ENCODE measurements around the gene CBLB.

CBLB gene

DNA sequence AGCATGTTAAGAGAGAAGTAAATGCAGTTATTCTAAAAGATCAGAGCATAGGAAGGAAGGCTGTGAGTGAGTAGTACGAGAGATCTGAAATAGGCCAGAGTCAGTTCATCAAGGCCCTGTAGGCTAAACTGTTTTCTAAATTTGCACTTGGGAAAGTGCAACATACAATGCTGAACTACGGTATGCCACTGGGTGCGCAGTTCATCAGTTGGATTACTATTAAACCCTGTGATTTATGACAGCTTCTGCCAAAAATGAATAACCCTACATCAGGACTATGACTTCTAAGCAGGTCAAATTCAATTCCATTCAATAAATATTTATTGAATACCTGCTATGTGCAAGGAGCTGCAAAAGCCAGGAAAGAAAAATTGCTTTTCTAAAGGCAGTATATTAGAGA, 10.8 kb downstream of the CBLB start:
- no peak overlapping the region for H3K4me3 ChIP-seq (ENCODE audit: low read depth, low read length)
- H3K27me3 ChIP-seq (ENCODE audit: insufficient read depth, low read depth, severe bottlenecking): no peaks in the 10 kb centered on the region

DNA sequence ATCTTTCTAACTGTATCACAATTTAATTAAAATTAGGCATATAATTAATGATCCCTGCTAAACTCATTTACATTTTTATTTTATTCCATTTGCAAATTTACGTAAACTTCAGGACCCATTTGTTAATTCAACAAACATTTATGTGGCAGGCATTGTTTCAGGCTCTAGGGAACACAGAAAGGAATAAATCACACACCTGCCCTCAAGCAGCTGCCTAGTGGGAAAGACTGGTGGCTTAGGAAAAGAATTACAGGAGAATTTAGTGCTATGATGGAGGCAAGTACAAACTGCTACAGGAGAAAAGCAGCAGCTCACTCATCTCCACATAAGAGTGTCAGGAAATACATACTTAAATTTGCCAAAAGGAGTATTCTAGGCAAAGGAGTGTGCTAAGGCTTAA, 11.2 kb downstream of the CBLB start:
- Histone ChIP-seq H3K27me3 (ENCODE audit: insufficient read depth, low read depth, severe bottlenecking) (no peaks in the 10 kb centered on the region), H3K9me3 (ENCODE audit: severe bottlenecking) (no peaks in the 10 kb centered on the region), H3K4me3 (ENCODE audit: low read depth, low read length) (no peak overlapping the region), H3K36me3 (peaks cover 6% of the 10 kb centered on the region), H3K27ac (no peak overlapping the region)
- TF ChIP-seq, protein P1, sequence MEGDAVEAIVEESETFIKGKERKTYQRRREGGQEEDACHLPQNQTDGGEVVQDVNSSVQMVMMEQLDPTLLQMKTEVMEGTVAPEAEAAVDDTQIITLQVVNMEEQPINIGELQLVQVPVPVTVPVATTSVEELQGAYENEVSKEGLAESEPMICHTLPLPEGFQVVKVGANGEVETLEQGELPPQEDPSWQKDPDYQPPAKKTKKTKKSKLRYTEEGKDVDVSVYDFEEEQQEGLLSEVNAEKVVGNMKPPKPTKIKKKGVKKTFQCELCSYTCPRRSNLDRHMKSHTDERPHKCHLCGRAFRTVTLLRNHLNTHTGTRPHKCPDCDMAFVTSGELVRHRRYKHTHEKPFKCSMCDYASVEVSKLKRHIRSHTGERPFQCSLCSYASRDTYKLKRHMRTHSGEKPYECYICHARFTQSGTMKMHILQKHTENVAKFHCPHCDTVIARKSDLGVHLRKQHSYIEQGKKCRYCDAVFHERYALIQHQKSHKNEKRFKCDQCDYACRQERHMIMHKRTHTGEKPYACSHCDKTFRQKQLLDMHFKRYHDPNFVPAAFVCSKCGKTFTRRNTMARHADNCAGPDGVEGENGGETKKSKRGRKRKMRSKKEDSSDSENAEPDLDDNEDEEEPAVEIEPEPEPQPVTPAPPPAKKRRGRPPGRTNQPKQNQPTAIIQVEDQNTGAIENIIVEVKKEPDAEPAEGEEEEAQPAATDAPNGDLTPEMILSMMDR (IDR thresholded peaks at IDR 0.05; ENCODE audit: low read depth, low read length): no peak
- DNase-seq: peak; percentile 5

More for the DNA sequence above, 10.8 kb downstream of the CBLB start:
- TF ChIP-seq, protein P1 (IDR thresholded peaks at IDR 0.05; ENCODE audit: low read depth, low read length): no peak
- Histone ChIP-seq H3K27ac (no peak overlapping the region), H3K36me3 (peaks cover 6% of the 10 kb centered on the region), H3K9me3 (ENCODE audit: severe bottlenecking) (no peaks in the 10 kb centered on the region)
- no peak for DNase-seq

DNA sequence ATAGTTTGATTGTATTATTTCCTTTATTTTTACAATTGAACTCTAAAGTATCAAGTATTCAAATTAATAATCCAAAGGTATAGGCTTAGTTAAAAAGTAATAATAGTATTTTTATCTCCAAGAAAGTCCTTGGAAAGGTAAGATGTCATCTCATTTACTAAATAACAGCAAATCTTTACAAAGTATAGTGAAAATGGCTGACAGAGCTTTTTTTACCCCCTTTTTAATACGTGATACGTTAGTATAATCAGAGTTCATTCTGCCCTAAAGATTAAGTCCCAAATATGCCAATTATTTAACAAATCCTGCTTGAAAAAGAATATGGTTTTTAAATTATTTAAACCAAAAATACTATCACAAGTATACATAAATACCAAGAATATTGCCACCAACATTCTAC, 12.2 kb downstream of the CBLB start:
- no peak overlapping the region for H3K27ac ChIP-seq
- H3K9me3 ChIP-seq (ENCODE audit: severe bottlenecking): no peaks in the 10 kb centered on the region
- peaks cover 11% of the 10 kb centered on the region for H3K36me3 ChIP-seq
- TF ChIP-seq, protein P1 (IDR thresholded peaks at IDR 0.05; ENCODE audit: low read depth, low read length): no peak
- H3K27me3 ChIP-seq (ENCODE audit: insufficient read depth, low read depth, severe bottlenecking): no peaks in the 10 kb centered on the region
- H3K4me3 ChIP-seq (ENCODE audit: low read depth, low read length): no peak overlapping the region
- no peak for DNase-seq

DNA sequence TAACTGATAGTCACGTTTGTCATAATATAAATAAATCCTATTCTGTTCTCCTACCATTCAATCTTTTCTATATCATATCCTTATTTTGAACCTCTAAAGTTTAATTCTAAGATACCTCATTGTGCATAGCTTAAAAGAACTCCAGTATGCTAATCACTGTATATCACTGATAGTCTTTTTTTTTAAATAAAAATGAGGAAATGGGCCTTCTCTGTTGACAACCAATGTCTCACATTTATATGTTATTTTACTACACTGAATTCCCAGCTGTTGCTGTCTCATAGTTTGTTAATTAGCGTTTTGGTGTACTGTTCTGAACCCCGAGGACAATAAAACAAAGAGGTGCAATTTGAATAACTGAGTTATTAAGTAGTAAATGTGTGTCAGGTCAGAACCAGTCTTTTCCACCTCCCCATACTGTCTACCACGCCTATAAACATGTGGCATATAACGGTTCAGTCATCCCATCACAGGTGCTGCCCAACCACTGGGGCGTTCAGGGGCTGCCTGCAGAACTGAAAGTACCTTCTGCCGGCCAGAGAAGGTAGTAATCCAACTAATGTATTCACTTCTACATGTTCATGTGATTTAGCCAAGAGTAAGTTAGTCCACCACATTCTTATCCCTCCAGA, 14.9 kb downstream of the CBLB start:
- no peak for DNase-seq
- Histone ChIP-seq H3K36me3 (peaks cover 21% of the 10 kb centered on the region), H3K4me3 (ENCODE audit: low read depth, low read length) (no peak overlapping the region), H3K27ac (no peak overlapping the region), H3K27me3 (ENCODE audit: insufficient read depth, low read depth, severe bottlenecking) (no peaks in the 10 kb centered on the region), H3K9me3 (ENCODE audit: severe bottlenecking) (no peaks in the 10 kb centered on the region)
- TF ChIP-seq, protein P1 (IDR thresholded peaks at IDR 0.05; ENCODE audit: low read depth, low read length): no peak

DNA sequence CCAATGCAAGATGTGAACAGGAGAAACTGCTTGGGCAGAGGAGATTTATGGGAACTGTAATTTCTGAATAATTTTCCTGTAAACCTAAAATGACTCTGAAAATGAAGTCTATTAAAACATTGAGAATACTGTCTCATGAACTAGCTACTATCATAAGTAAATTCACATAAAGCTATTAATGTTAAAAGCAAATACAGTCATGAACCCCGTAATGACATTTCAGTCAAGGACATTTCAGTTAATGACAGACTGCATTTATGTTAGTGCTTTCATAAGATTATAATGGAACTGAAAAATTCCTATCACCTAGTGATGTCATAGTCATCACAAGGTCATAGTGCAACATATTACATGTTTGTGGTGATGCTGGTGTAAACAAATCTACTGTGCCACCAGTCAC, 17.2 kb downstream of the CBLB start:
- no peaks in the 10 kb centered on the region for H3K9me3 ChIP-seq (ENCODE audit: severe bottlenecking)
- TF ChIP-seq, protein P1 (IDR thresholded peaks at IDR 0.05; ENCODE audit: low read depth, low read length): no peak
- no peak for DNase-seq
- H3K27ac ChIP-seq: no peak overlapping the region
- H3K27me3 ChIP-seq (ENCODE audit: insufficient read depth, low read depth, severe bottlenecking): no peaks in the 10 kb centered on the region
- peaks cover 21% of the 10 kb centered on the region for H3K36me3 ChIP-seq
- H3K4me3 ChIP-seq (ENCODE audit: low read depth, low read length): no peak overlapping the region

DNA sequence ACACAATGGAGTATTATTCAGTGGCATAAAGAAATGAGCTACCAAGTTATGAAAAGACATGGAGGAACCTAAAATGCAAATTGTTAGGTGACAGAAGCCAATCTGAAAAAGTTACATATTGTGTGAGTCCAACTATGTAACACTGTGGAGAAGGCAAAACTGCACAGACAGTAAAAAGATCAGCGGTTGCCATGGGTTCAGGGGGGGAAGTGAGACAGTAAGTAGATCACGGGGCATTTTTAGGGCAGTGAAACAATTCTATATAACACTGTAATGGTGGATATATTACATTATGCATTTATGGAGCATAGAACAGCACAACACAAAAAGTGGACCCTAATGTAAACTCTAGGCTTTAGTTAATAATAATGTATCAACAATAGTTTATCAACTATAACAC, 17.6 kb downstream of the CBLB start:
- TF ChIP-seq, protein P1 (IDR thresholded peaks at IDR 0.05; ENCODE audit: low read depth, low read length): no peak
- Histone ChIP-seq H3K36me3 (peaks cover 21% of the 10 kb centered on the region), H3K4me3 (ENCODE audit: low read depth, low read length) (no peak overlapping the region), H3K27ac (no peak overlapping the region), H3K9me3 (ENCODE audit: severe bottlenecking) (no peaks in the 10 kb centered on the region), H3K27me3 (ENCODE audit: insufficient read depth, low read depth, severe bottlenecking) (no peaks in the 10 kb centered on the region)
- DNase-seq: no peak

Measured in WERI-Rb-1 (cell line).